ENCODE results near the gene KRTAP5-1. TPM values are rescaled to one million over a fixed set of nuclear protein-coding genes. Genes with fewer than 3 reads are reported as not detected.
A peak's percentile ranks its signal among the peaks of the same experiment; 100 is the strongest.

KRTAP5-1 gene
- total RNA-seq, 4 donors from 2014 or later: not detected

DNA sequence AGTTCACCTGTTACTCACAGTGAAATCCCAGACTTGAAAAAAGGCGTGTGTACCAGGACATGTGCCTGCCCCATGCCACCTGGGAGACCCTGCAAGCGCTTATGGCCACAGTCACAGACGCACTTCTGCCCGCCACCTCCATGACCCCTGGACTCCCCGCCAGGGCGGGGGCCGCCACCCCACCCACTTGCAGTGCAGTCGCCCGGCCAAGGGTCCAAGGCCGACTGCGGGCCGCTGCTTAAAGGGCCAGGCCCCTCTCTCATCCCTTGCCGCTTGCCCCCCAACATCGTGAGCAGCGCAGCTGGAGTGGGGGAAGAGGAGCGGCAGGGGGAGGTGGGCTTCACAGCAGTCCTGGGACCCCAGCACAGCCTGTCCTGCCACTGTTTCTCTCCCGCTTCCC, 23.8 kb downstream of the KRTAP5-1 start:
- DNase-seq (ENCODE audit: low spot score) (no peak), ATAC-seq (ENCODE audit: low FRiP score) (no peak)
- TF ChIP-seq, protein P1, sequence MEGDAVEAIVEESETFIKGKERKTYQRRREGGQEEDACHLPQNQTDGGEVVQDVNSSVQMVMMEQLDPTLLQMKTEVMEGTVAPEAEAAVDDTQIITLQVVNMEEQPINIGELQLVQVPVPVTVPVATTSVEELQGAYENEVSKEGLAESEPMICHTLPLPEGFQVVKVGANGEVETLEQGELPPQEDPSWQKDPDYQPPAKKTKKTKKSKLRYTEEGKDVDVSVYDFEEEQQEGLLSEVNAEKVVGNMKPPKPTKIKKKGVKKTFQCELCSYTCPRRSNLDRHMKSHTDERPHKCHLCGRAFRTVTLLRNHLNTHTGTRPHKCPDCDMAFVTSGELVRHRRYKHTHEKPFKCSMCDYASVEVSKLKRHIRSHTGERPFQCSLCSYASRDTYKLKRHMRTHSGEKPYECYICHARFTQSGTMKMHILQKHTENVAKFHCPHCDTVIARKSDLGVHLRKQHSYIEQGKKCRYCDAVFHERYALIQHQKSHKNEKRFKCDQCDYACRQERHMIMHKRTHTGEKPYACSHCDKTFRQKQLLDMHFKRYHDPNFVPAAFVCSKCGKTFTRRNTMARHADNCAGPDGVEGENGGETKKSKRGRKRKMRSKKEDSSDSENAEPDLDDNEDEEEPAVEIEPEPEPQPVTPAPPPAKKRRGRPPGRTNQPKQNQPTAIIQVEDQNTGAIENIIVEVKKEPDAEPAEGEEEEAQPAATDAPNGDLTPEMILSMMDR (IDR thresholded peaks at IDR 0.05): no peak

GRCh38 chr11:1560649-1561251, 24.3 kb downstream of the KRTAP5-1 start:
- DNase-seq (ENCODE audit: low spot score) (no peak), ATAC-seq (ENCODE audit: low FRiP score) (no peak)
- TF ChIP-seq, protein P1 (IDR thresholded peaks at IDR 0.05): no peak

DNA sequence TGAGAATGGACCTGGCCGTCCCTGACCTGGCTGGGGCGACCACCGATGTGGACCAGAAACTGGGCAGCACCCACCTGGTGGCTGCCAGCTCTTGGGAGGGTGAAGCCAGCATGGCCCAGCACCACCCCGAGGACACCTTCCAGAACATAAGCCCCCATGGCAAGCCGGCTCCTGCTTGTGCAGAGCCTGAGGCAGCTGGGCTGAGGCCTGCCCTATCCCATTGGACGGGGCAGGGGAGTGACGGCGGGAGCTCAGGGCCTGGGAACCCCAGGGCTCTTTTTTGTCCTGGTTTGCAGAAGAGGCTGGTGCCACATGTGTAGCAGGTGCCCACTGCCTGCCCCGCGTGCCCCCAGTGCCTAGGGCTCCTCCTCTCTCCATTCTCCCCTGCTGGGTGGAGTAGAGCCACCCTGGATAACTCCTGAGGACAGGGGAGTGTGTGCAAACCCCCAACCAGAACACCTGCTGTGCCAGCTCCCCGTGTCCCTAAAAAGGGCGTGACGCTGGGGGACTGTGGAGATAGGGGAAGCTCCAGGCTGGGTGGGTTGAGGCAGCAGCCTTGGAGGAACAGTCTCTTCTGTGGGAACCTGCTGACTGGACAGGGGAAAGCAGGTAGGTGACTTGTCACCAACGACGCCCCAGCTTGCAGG, 25.0 kb downstream of the KRTAP5-1 start:
- TF ChIP-seq, protein P1 (IDR thresholded peaks at IDR 0.05): no peak
- DNase-seq (ENCODE audit: low spot score): no peak
- no peak for ATAC-seq (ENCODE audit: low FRiP score)

DNA sequence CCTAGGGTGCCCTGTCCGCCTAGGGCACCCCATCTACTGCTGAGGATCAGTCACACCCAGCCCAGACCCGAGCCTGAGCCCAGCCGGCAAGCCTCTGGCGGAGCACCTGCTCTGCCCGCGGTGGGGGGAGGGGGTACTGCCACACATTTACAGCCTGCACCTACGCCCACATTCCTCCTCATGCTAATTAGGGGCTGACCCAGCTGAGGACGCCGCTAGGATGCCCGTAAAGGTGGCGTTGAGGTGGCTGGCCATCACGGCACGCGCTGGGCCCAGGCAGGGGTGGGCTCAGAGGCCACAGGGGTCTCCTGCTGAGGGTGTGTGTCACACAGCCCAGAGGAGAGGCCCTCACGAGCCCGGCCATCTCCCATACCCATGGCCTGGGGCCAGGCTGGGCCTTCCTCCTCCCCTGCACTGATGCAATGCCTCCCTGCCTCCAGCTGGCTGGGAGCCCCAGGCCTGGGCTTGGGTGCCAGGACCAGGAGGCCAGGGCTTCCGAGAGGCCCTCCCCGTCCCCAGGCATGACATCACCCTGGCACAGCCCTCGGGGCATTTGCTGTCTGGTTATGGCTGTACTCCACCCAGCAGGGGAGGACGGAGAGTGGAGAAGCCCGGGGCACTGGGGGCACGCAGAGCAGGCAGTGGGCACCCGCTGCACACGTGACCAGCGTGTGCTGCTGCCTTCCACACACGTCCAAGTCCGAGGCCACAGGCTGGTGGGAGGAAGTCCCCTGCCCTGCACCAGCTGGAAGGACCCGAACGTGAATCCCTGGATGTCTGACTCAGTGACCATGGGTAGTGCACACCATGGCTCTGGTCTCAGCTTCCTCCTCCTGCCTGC, 25.8 kb downstream of the KRTAP5-1 start:
- peak; percentile 47 for DNase-seq (ENCODE audit: low spot score)
- peak; percentile 69 for ATAC-seq (ENCODE audit: low FRiP score)
- TF ChIP-seq, protein P1 (IDR thresholded peaks at IDR 0.05): no peak

GRCh38 chr11:1558775-1559110, 26.3 kb downstream of the KRTAP5-1 start:
- ATAC-seq (ENCODE audit: low FRiP score) (no peak), DNase-seq (ENCODE audit: low spot score) (no peak)
- TF ChIP-seq, protein P1 (IDR thresholded peaks at IDR 0.05): no peak

- TF ChIP-seq, protein P1 (IDR thresholded peaks at IDR 0.05): no peak
- DNase-seq (ENCODE audit: low spot score): no peak
- peak; percentile 48 for ATAC-seq (ENCODE audit: low FRiP score)
Measured at GRCh38 chr11:1557904-1558774, 26.9 kb downstream of the KRTAP5-1 start.

Data from omental fat pad (tissue), 4 donors.